Measurements from ENCODE around the gene COCH.
"Not testable (repeated sequence)": the region's sequence is repeated elsewhere in the genome, so short reads cannot be mapped to it uniquely, and the experiment has no call there.

COCH gene

DNA sequence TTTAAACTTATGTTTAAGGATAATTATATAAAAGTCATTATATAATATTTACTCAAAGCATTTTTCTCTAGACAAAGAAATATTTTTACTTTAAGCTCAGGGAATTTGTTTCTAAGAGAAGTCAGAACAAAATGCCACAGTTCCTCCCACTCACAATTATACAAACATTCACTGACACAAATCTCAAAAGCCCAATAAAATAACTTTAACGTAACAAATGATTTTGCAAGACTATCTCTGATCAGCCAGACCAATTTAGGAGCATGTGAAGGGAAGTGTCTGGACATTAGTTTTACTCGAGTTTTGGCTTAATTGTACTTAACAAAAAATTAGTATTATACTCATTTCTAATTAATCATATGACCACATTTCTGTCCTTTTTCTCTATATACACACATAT, 41.2 kb downstream of the COCH start:
- intact Hi-C loops (cut with DNase I): no loop called here

DNA sequence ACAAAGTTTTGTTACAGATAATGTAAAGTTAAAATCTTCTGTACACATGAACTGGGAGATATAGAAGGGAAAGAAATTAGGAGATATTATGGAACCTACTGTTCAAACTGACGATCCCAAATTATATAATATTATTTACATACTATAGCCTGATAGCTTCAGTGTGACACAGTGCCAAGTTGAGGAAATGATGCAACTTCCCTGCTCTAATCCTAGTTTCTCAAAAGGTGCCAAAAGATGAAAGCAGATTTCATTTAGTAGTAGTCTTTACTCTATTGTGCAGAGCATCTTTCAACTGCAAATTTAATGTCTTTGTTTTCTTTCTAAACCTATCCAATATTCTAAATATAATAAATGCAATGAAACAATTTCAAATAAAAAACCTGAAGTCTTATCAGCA, 46.9 kb downstream of the COCH start:
- no peak for DNase-seq
- intact Hi-C loops (cut with DNase I): no loop called here

More for the DNA sequence above, 41.2 kb downstream of the COCH start:
- no peak for DNase-seq

DNA sequence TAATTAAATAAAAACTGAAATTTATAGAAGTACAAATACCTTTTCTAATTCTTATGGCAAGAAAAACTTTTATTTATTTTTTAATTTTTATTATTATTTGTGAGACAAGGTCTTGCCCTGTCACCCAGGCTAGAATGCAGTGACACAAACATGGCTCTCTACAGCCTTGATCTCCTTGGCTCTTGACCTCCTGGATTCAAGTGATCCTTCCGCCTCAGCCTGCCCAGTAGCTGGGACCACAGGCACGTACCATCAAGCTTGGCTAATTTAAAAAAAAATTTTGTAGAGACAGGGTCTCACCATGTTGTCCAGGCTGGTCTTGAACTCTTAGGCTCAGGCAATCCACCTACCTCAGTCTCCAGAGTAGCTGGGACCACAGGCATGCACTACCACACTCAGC, 47.4 kb downstream of the COCH start:
- DNase-seq: no peak
- intact Hi-C loops (cut with DNase I): no loop called here

DNA sequence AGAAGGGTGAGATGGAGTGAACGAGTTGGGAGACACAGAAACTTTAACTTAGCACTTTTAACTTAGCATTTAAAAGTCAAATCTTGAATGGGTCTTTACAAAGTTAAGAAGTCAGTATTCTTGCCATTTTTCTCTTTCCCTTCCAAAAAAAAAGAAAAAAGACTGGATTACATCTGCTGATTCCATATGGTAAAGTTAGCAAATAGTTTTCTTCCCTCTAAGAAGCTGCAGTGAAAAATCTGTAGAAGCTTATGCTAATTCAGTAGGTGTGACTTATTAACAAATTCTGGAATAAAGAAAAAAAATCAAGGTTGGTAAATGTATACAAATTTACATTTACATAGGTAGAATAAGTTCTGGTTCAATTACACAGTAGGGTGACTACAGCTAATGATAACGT, 50.9 kb downstream of the COCH start:
- DNase-seq: no peak
- intact Hi-C loops (cut with DNase I): no loop called here

DNA sequence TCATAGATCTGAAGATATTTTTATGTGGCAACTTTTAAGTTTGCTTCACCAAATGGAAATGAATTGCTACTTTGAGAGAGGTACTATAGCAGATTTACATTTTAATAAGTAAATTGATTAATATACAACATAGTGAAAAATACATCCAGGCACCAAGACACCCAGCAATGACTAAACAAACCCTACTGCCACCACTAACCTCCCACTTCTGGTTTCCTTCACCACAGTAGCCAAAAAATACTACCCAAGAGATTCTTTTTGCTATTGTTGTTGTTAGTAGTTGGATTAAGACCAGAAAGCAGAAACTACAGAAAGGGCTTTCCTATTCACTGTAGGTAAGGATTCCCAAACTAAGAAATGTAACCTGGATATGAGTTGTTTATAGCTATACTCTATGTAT, 54.1 kb downstream of the COCH start:
- intact Hi-C loops (cut with DNase I): no loop called here
- DNase-seq: no peak

DNA sequence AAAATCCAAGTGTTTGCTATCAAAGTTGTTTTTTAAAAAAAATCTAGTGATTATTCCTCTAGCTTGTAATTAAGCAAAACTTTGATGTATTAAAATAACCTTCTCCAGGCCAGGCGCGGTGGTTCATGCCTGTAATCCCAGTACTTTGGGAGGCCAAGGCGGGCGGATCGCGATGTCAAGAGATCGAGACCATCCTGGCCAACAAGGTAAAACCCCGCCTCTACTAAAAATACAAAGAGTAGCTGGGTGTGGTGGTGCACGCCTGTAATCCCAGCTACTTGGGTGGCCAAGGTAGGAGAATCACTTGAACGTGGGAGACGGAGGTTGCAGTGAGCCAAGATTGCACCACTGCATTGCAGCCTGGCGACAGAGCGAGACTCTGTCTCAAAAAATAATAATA, 59.6 kb downstream of the COCH start:
- intact Hi-C loops (cut with DNase I): not testable (repeated sequence)

DNA sequence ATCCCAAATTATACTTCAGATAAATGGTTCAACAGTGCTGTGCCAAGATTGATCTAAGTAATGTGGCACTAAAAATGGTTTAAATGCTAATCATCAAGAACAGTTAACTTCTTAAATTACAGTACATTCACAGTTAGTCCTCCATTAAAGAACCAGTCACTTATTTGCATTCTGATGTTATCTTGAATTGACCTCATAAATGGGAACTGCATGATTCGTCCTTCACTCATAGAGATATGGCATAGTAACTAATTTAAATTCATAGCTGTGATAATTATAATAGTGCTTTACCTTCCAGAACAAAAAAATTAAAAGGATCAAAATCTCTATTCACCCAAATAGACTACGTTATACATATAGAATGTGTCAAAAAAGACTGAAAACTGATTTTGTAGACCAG, 61.1 kb downstream of the COCH start:
- DNase-seq: no peak

More for the DNA sequence above, 59.6 kb downstream of the COCH start:
- peak in 1 of 10 donors; percentile 65 for DNase-seq

DNA sequence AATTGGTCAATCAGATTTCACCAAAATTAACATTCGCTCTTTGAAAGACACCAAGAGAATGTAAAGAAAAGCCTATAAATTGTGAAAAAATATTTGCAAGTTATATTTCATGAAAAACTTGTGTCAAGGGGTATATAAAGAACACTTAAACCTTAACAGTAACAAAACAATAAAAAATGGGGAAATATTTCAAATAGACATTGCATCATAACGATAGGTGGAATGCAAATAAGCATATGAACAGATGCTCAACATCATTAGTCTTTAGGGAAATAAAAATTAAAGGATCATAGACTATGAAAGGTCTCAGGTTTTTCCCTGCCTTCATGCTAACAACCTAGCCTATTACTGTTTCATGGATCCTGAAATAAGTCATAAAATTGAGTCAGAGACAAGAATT, 64.3 kb downstream of the COCH start:
- no peak for DNase-seq
- intact Hi-C loops (cut with DNase I): no loop called here

More for the DNA sequence above, 61.1 kb downstream of the COCH start:
- intact Hi-C loops (cut with DNase I): no loop called here

All from posterior cingulate gyrus (tissue), 11 donors.